Spleen (tissue), 11 donors: ENCODE measurements around the gene RRP1. TPM values are rescaled to one million over a fixed set of nuclear protein-coding genes. Genes with fewer than 3 reads are reported as not detected.

Source experiments
- DNase-seq: peaks from one replicate; pipeline ENCODE4 v3.0.0-alpha.2; 2020
- H3K27ac ChIP-seq, 8 donors: fragments of 200-600 bp; sonication (generic) in 7 of 8; 1 replicate in 4 of 8; 2 replicates in 4 of 8; pipeline versions ENCODE4 v1.5.0 to v1.8.0; 2016 to 2021; ENCODE audit warnings: inconsistent platforms in 4 of 8, mild to moderate bottlenecking in 4 of 8, moderate library complexity in 1 of 8
- H3K27me3 ChIP-seq, 7 donors: fragments of 200-600 bp; sonication (generic) in 6 of 7; replicated peaks in 1 of 7; 1 replicate in 4 of 7; 2 replicates in 3 of 7; pipeline versions ENCODE4 v1.5.0 to v1.8.0; 2016 to 2021; ENCODE audit warnings: inconsistent platforms in 3 of 7, mild to moderate bottlenecking in 1 of 7
- H3K36me3 ChIP-seq, 6 donors: fragments of 200-600 bp; sonication (generic) in 5 of 6; 1 replicate in 4 of 6; 2 replicates in 2 of 6; pipeline versions ENCODE4 v1.5.0 to v1.8.0; 2016 to 2021; ENCODE audit warnings: inconsistent platforms in 2 of 6
- H3K4me1 ChIP-seq, 6 donors: fragments of 200-600 bp; sonication (generic) in 5 of 6; 1 replicate in 3 of 6; 2 replicates in 3 of 6; pipeline versions ENCODE4 v1.5.0 to v1.8.0; 2016 to 2021; ENCODE audit warnings: inconsistent platforms in 3 of 6
- H3K4me3 ChIP-seq, 8 donors: fragments of 200-600 bp; sonication (generic) in 7 of 8; 1 replicate in 4 of 8; 2 replicates in 4 of 8; pipeline versions ENCODE4 v1.5.0 to v1.8.0; 2016 to 2021; ENCODE audit warnings: inconsistent platforms in 4 of 8, mild to moderate bottlenecking in 4 of 8, moderate library complexity in 2 of 8
- H3K9me3 ChIP-seq, 8 donors: fragments of 200-600 bp; sonication (generic) in 7 of 8; 1 replicate in 4 of 8; 2 replicates in 4 of 8; pipeline versions ENCODE4 v1.5.0 to v1.8.0; 2016 to 2021; ENCODE audit warnings: inconsistent platforms in 4 of 8
- POLR2A ChIP-seq, 3 donors: fragments of 450-650 bp; IDR thresholded peaks; one replicate each; pipeline ENCODE4 v1.5.1; 2017; ENCODE audit warnings: antibody characterized with exemption in 3 of 3, mild to moderate bottlenecking in 1 of 3
- POLR2AphosphoS5 ChIP-seq, 3 donors: sonication (generic); formaldehyde crosslinking; IDR thresholded peaks; one replicate each; pipeline ENCODE4 v1.5.1; 2017; ENCODE audit warnings: antibody characterized with exemption in 3 of 3
- WGBS, 5 donors: extraction: QIAGEN DNeasy Blood & Tissue Kit in 3 of 5; methylation state at CpG; one replicate each; pipeline versions ENCODE4 v1.1.5 to v1.1.7; 2013 to 2018; 5-methylcytosine and 5-hydroxymethylcytosine counted together
- intact Hi-C: fragments of 100-400 bp; cut with DNase I; formaldehyde crosslinking; loops from one replicate; pipeline ENCODE4 v1.15.0; 2023; ENCODE audit warnings: low total_unique reads
- polyA plus RNA-seq, 3 donors: library from polyadenylated mRNA; stranded (reverse); fragments of 200-250 nt; gene quantifications; one replicate each; pipeline ENCODE4 v1.2.1, GENCODE V29; 2013
- total RNA-seq, 7 donors: library from RNA; depleted of rRNA in 3 of 7; stranded (reverse); fragments of >200 nt in 3 of 7; fragmentation: NEBNext Ultra II Directional in 4 of 7; extraction: Animal tissue kit (Norgen Biotek cat#: 25700) in 4 of 7; gene quantifications; one replicate each; pipeline versions ENCODE4 v1.1.0 to v1.2.1, GENCODE V29; 2016 to 2021
- TF ChIP-seq, protein P1 (sequence below), 11 experiments: fragments of 200-600 bp in 7 of 11; fragments of 450-650 bp in 4 of 11; sonication (generic) in 4 of 11; IDR thresholded peaks in 8 of 11; conservative IDR thresholded peaks in 3 of 11; 1 replicate in 7 of 11; 2 replicates in 4 of 11; pipeline versions ENCODE4 v1.4.0 to v1.8.0; 2016 to 2021; ENCODE audit warnings: antibody characterized with exemption in 11 of 11, inconsistent platforms in 4 of 11, mild to moderate bottlenecking in 1 of 11
- donor health status: healthy with polysubstance abuse.
- donor health status: DM: no; HTN: no; CAD: no; lungs with moderate emphysema.
- donor health status: DM: no; HTN: no; CAD: no.
- donor health status: Bipolar disorder and iron deficiency.
- donor health status: healthy.
- donor health status: DM: no; HTN: no; CAD: no.
- donor health status: DM: yes; HTN: yes; CAD: no.

Gene RRP1
- total and polyA plus RNA-seq, 10 donors = 11.5 to 26.9 (median 18.6) TPM

DNA sequence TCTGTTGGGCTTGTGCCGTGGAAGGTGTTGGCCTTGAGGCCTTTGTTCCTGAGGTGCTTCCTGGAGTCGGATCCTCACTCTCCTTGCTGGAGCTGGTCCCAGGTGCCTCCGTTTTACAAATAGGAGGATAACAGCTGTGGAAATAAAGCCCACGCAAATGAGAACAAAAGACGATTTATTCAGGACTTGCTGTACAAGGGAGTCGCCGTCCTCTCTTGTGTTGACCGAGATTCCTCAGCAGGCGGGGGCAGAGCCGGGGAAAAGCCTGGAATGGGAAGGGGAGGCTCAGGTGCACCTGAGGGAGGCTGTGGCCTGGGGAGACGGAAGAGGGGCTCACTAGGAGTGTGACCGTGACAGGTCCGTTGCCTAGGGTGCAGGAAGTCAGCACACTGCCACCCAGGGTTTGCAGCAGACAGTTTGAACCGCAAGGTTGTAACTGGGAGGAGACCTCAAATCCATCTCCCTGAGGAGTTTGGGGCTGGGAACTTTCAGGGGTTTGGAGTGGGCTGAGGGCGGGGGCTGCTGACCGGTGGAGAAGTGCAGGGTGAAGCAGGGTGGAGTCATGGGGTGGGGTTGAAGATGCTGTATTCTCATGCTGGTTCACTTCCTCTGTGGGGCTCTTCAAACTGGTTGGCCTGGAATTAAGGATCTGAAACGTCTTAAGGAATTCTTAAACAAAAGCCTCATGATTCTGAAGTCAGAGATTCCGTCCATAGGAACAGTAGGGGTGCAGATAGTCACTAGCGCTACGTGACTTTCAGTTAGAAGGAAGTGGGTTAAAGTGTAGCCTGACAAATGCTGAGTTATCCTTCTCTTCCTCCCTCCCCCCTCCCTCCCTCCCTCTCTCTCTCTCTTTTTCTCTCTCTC lies 10.7 kb upstream of the RRP1 start:
- no peak overlapping the region for H3K4me3 ChIP-seq
- WGBS, 5 donors = 52 to 63% (median 58%) methylated on average over 20 of the region's 20 CpGs
- H3K4me1 ChIP-seq = peaks cover 13 to 58% (median 23%) of the 10 kb centered on the region in 6 donors
- peaks cover 0 to 10% (median 9%) of the 10 kb centered on the region in 6 donors for H3K36me3 ChIP-seq
- TF ChIP-seq POLR2A (IDR thresholded peaks at IDR 0.05) (no peak), POLR2AphosphoS5 (IDR thresholded peaks at IDR 0.05) (no peak)
- TF ChIP-seq, protein P1, sequence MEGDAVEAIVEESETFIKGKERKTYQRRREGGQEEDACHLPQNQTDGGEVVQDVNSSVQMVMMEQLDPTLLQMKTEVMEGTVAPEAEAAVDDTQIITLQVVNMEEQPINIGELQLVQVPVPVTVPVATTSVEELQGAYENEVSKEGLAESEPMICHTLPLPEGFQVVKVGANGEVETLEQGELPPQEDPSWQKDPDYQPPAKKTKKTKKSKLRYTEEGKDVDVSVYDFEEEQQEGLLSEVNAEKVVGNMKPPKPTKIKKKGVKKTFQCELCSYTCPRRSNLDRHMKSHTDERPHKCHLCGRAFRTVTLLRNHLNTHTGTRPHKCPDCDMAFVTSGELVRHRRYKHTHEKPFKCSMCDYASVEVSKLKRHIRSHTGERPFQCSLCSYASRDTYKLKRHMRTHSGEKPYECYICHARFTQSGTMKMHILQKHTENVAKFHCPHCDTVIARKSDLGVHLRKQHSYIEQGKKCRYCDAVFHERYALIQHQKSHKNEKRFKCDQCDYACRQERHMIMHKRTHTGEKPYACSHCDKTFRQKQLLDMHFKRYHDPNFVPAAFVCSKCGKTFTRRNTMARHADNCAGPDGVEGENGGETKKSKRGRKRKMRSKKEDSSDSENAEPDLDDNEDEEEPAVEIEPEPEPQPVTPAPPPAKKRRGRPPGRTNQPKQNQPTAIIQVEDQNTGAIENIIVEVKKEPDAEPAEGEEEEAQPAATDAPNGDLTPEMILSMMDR (IDR thresholded peaks at IDR 0.05 in 8 of 11, conservative IDR thresholded peaks at IDR 0.05 in 3 of 11) = no peak
- DNase-seq = peak; percentile 68
- no peaks in the 10 kb centered on the region for H3K27me3 ChIP-seq
- peak overlapping the region in 3 of 8 donors; percentile 5 to 23 (median 11) for H3K27ac ChIP-seq
- intact Hi-C loops = no loop called here
- no peaks in the 10 kb centered on the region for H3K9me3 ChIP-seq

DNA sequence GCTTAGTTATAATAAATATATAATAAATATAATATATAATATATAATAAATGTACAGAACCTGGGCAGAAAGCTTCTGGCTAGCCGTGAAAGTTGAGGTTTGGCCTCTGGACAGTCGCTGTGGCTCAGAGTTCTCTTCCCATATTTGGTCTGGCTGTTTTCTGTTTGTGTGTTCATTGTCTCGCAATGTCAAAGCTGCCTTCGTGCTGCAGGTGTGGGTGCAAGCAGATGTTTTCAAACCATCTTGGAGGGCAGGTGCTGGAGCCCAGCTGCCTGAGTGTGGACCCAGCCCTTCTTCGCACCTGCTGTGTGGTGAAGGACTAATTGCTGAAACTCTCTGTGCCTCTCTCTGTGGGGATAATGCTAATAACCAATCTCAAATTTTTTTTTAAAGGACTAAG lies 9.7 kb upstream of the RRP1 start:
- no peak overlapping the region for H3K4me3 ChIP-seq
- 63 to 81% (median 66%) methylated on average over 5 of the region's 5 CpGs for WGBS, 5 donors
- H3K36me3 ChIP-seq = peaks cover 0 to under 1% (median 0%) of the 10 kb centered on the region in 6 donors
- no peaks in the 10 kb centered on the region for H3K27me3 ChIP-seq
- H3K27ac ChIP-seq = no peak overlapping the region
- intact Hi-C loops = no loop called here
- DNase-seq = no peak
- H3K4me1 ChIP-seq = peaks cover 7 to 49% (median 18%) of the 10 kb centered on the region in 6 donors
- TF ChIP-seq POLR2AphosphoS5 (IDR thresholded peaks at IDR 0.05) (peak in 2 of 3 donors; percentile 57), POLR2A (IDR thresholded peaks at IDR 0.05) (no peak)
- no peaks in the 10 kb centered on the region for H3K9me3 ChIP-seq

DNA sequence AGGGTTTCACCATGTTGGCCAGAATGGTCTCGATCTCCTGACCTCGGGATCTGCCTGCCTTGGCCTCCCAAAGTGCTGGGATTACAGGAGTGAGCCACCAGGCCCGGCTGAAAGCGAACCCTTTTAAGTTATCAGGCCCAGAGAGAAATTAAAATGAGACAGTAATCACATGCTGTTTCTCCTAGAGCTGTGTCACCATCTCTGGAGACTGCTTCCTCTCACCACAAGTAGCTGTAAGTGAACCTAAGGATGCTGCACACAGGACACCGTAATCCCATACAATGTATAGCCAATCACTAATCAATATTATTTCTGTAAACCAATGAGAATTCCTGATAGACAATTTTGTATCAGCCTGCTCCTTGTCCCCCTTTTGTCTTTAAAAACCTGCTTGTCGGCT lies 7.5 kb upstream of the RRP1 start:
- Histone ChIP-seq H3K27ac (no peak overlapping the region), H3K9me3 (no peaks in the 10 kb centered on the region), H3K27me3 (no peaks in the 10 kb centered on the region), H3K4me3 (no peak overlapping the region), H3K36me3 (no peaks in the 10 kb centered on the region), H3K4me1 (peaks cover 0 to 32% (median 3%) of the 10 kb centered on the region in 6 donors)
- intact Hi-C loops = no loop called here
- no peak for DNase-seq
- TF ChIP-seq, protein P1 (IDR thresholded peaks at IDR 0.05 in 8 of 11, conservative IDR thresholded peaks at IDR 0.05 in 3 of 11) = no peak
- TF ChIP-seq POLR2AphosphoS5 (IDR thresholded peaks at IDR 0.05) = no peak
- no peak for TF ChIP-seq POLR2A (IDR thresholded peaks at IDR 0.05)
- WGBS, 5 donors = 78 to 89% (median 83%) methylated on average over 6 of the region's 6 CpGs

DNA sequence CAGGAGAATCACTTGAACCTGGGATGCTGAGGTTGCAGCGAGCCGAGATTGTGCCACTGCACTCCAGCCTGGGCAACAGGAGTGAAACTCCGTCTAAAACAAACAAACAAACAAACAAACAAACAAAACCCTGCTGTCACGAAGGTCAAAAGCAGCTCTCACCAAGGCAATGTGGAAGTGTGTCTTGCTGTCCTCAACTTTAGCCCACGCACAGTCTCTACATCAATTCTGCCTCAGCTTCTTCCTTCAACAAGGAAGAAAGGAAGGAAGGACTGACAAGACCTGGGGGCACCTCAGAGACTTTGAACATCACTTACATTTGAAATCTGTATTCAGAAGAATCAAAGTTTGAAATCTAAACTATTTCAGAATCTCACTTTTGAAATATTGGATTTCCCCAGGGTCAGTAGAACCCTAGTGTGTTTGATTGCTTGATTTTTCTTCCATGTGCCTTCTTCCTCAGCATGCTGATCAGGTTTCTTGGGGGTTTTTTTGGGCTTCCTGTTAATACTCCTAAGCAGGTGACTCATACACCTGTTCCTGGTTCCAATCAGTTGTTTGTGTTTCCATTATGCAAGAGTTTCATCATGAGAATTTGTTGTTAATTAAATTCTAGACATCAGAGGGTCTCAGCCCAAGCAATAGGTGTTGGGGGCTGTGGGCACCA lies 6.8 kb upstream of the RRP1 start:
- no peak overlapping the region for H3K27ac ChIP-seq
- H3K36me3 ChIP-seq = no peaks in the 10 kb centered on the region
- no peaks in the 10 kb centered on the region for H3K27me3 ChIP-seq
- H3K4me3 ChIP-seq = no peak overlapping the region
- no peak for DNase-seq
- no peaks in the 10 kb centered on the region for H3K9me3 ChIP-seq
- TF ChIP-seq POLR2AphosphoS5 (IDR thresholded peaks at IDR 0.05) (no peak), POLR2A (IDR thresholded peaks at IDR 0.05) (no peak)
- TF ChIP-seq, protein P1 (IDR thresholded peaks at IDR 0.05 in 8 of 11, conservative IDR thresholded peaks at IDR 0.05 in 3 of 11) = no peak
- H3K4me1 ChIP-seq = peaks cover 0 to 28% (median 3%) of the 10 kb centered on the region in 6 donors
- intact Hi-C loops = no loop called here
- 77 to 87% (median 83%) methylated on average over 5 of the region's 5 CpGs for WGBS, 5 donors
